Kidney (tissue), 14 donors: ENCODE results near the gene GPC3. TPM values are rescaled to one million over a fixed set of nuclear protein-coding genes. Genes with fewer than 3 reads are reported as not detected.

Experiments used
- DNase-seq, 5 donors: peaks; one replicate each; pipeline ENCODE4 v3.0.0-alpha.2; 2013 to 2020
- FAIRE-seq: peaks from 2 replicates; lab custom pipeline; 2012; peaks lifted over from hg19 to GRCh38; lab: Jason Lieb, UNC
- H3K27ac ChIP-seq, 2 donors: one replicate each; pipeline ENCODE4 v1.7.0; 2013; ENCODE audit warnings: low read depth in 2 of 2, low read length in 2 of 2, inconsistent platforms in 1 of 2
- H3K27me3 ChIP-seq: one replicate; pipeline ENCODE4 v1.7.1; 2013; ENCODE audit warnings: low read length, inconsistent platforms; ENCODE audit not compliant: control insufficient read depth, insufficient read depth
- H3K36me3 ChIP-seq, 3 donors: one replicate each; pipeline versions ENCODE4 v1.7.0 to v1.7.1; 2013; ENCODE audit warnings: low read length in 3 of 3, control low read depth in 1 of 3, inconsistent platforms in 1 of 3; ENCODE audit not compliant: insufficient read depth in 3 of 3, control insufficient read depth in 2 of 3
- H3K4me1 ChIP-seq, 3 donors: one replicate each; pipeline versions ENCODE4 v1.7.0 to v1.7.1; 2013; ENCODE audit warnings: low read length in 3 of 3, inconsistent platforms in 1 of 3, low read depth in 1 of 3; ENCODE audit not compliant: control insufficient read depth in 2 of 3, insufficient read depth in 2 of 3
- H3K4me3 ChIP-seq, 3 donors: one replicate each; pipeline versions ENCODE4 v1.7.0 to v1.8.1; 2013; ENCODE audit warnings: low read length in 3 of 3, control low read depth in 1 of 3, inconsistent platforms in 1 of 3
- H3K9ac ChIP-seq, 3 donors: one replicate each; pipeline versions ENCODE4 v1.7.0 to v1.7.1; 2013; ENCODE audit warnings: low read length in 3 of 3, control low read depth in 1 of 3, inconsistent platforms in 1 of 3
- H3K9me3 ChIP-seq, 3 donors: one replicate each; pipeline versions ENCODE4 v1.7.0 to v1.7.1; 2013; ENCODE audit warnings: low read length in 3 of 3, control low read depth in 1 of 3, inconsistent platforms in 1 of 3; ENCODE audit not compliant: control insufficient read depth in 2 of 3, insufficient read depth in 1 of 3
- intact Hi-C: fragments of 100-400 bp; cut with DNase I; formaldehyde crosslinking; loops from one replicate; pipeline ENCODE4 v1.11.1; 2022
- polyA plus RNA-seq: library from polyadenylated mRNA; stranded (reverse); fragments of 350-450 nt; fragmentation: Illumina TruSeq; extraction: RNeasy Lipid Tissue Mini Kit (QIAGEN cat#74804); gene quantifications from one replicate; pipeline ENCODE4 v1.2.3, GENCODE V29; 2014; ENCODE audit warnings: low read depth, low replicate concordance; ENCODE audit not compliant: insufficient read depth
- total RNA-seq: library from RNA; stranded (reverse); fragmentation: NEBNext Ultra II Directional; extraction: Animal tissue kit (Norgen Biotek cat#: 25700); gene quantifications from one replicate; pipeline ENCODE4 v1.2.1, GENCODE V29; 2021
- TF ChIP-seq, protein P1 (sequence below): IDR thresholded peaks from 3 replicates; pipeline ENCODE4 v1.5.1; 2012; ENCODE audit warnings: mild to moderate bottlenecking, moderate library complexity, borderline replicate concordance; ENCODE audit not compliant: insufficient read depth; ENCODE audit errors: extremely low read depth
- donor health status: control.
- donor health status: control.
- donor health status: control.
- donor health status: control.
- donor health status: control.
- donor health status: DM: yes; HTN: yes; CAD: no.
- donor health status: Normal renal cell carcinoma (clear cell type).

The GPC3 gene
- total and polyA plus RNA-seq, 2 donors from 2014 or later = 43.0 to 52.5 TPM

DNA sequence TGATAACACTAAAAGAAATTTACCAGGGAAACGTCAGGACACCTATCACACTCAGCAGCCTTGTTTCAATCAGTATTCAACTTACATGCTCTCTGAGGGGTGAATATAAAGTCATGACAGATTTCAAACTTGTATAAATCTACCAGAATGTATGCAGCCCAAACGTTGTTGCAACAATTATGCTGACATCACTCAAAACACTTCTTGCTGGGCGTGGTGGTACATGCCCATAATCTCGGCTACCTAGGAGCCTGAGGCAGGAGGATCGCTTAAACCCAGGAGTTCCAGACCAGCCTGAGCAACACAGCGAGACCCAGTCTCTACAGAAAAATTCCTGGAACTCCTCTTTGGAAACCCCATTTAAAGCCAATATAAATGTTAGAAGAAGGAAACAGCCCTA lies 303.5 kb downstream of the GPC3 start:
- Histone ChIP-seq H3K4me1 (no peaks in the 10 kb centered on the region), H3K36me3 (no peaks in the 10 kb centered on the region), H3K9me3 (no peaks in the 10 kb centered on the region), H3K27me3 (no peaks in the 10 kb centered on the region), H3K27ac (no peak overlapping the region), H3K4me3 (no peak overlapping the region), H3K9ac (no peak overlapping the region)
- intact Hi-C loops = no loop called here
- no peak for FAIRE-seq
- no peak for DNase-seq
- TF ChIP-seq, protein P1, sequence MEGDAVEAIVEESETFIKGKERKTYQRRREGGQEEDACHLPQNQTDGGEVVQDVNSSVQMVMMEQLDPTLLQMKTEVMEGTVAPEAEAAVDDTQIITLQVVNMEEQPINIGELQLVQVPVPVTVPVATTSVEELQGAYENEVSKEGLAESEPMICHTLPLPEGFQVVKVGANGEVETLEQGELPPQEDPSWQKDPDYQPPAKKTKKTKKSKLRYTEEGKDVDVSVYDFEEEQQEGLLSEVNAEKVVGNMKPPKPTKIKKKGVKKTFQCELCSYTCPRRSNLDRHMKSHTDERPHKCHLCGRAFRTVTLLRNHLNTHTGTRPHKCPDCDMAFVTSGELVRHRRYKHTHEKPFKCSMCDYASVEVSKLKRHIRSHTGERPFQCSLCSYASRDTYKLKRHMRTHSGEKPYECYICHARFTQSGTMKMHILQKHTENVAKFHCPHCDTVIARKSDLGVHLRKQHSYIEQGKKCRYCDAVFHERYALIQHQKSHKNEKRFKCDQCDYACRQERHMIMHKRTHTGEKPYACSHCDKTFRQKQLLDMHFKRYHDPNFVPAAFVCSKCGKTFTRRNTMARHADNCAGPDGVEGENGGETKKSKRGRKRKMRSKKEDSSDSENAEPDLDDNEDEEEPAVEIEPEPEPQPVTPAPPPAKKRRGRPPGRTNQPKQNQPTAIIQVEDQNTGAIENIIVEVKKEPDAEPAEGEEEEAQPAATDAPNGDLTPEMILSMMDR = no peak

DNA sequence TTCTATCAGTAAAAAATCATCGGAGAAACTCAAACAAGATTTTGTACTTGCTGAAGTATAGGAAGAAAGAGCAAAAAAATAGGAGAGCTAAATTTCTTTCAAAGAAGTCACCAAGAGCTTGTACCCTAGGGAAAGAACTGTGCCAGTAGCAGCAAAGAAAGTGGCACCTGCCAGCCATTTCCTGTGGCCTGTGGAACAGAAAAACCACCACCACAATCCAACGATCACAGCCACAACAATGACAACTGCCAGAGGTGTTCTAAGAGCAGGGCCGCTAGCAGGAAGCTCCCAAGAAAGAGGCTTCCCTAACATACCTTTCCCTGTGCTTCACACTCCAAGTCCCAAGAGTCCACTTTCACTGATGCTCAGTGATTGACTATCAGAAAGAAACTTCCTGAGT lies 304.0 kb downstream of the GPC3 start:
- TF ChIP-seq, protein P1 = no peak
- no peak overlapping the region for H3K4me3 ChIP-seq
- H3K9me3 ChIP-seq = no peaks in the 10 kb centered on the region
- no peak overlapping the region for H3K27ac ChIP-seq
- intact Hi-C loops = no loop called here
- H3K27me3 ChIP-seq = no peaks in the 10 kb centered on the region
- FAIRE-seq (no peak), DNase-seq (no peak)
- H3K4me1 ChIP-seq = peaks cover 0 to 4% (median 0%) of the 10 kb centered on the region in 3 donors
- H3K36me3 ChIP-seq = no peaks in the 10 kb centered on the region
- H3K9ac ChIP-seq = no peak overlapping the region

DNA sequence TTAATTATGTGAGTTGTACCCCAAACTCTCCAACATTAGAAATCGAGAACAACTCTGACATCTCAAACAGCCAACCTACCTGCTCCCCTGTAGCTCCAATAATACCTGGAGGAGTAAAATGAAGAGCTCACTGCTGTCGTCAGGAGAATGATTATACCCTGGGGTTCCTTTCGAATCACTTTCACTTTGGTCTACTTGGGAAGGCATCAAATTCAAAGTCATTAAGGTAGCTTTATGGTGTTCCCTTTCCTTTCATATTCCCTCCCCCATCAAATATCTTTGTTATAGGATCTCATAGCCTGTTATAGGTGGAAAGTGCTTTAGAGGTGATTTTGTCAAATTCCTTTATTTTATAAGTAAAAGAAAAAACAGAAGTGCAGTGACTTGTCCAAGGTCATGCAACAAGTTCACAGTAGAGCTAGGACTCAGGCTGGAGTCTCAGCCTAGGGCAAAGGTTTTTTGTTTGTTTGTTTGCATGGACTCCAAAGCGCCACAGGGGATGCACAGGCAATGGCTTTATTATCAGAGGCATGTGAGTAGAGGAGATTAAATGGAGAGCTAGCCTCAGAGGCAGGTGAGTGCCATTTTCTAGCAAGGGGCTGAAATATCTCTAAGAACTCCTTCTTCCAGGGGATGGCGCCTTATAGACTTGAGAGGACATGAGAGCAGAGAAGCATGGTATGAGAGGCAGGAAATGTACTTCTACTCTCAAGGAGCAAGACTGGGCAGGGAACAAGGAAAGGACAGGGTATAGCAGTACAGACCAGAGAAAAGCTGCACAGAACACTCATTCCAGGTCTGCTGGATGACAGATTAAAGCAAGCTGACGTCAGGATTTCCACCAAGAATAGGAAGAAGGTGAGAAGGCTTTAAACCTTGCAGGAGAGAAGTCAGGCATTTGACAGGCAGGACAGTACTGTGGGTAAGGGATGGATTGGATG lies 308.0 kb downstream of the GPC3 start:
- Histone ChIP-seq H3K9me3 (no peaks in the 10 kb centered on the region), H3K4me3 (no peak overlapping the region), H3K27ac (no peak overlapping the region), H3K9ac (no peak overlapping the region), H3K4me1 (peaks cover 0 to 19% (median 5%) of the 10 kb centered on the region in 3 donors), H3K36me3 (no peaks in the 10 kb centered on the region), H3K27me3 (no peaks in the 10 kb centered on the region)
- DNase-seq (no peak), FAIRE-seq (no peak)
- intact Hi-C loops = no loop called here
- TF ChIP-seq, protein P1 = no peak
